ENCODE measurements around the gene NUP210.
"Not testable (repeated sequence)": the region's sequence is repeated elsewhere in the genome, so short reads cannot be mapped to it uniquely, and the experiment has no call there.

The NUP210 gene
- 525 reads per million, percentile 98 among the genes with 10 or more reads in this experiment for total RNA-seq

GRCh38 chr3:13420045-13420830, at the start of gene NUP210:
TSS of gene NUP210 (minus strand) at chr3:13420322. CDS start at chr3:13420226, 96 bp downstream.
- peak; percentile 21 for DNase-seq

GRCh38 chr3:13466781-13467180, 46.7 kb upstream of the NUP210 start:
- no peak for DNase-seq

- no peak for DNase-seq
Measured at GRCh38 chr3:13465236-13465873, 45.2 kb upstream of the NUP210 start.

GRCh38 chr3:13463618-13464400, 43.7 kb upstream of the NUP210 start:
- DNase-seq, result no peak

- DNase-seq, result no peak
Measured at GRCh38 chr3:13462822-13463221, 42.7 kb upstream of the NUP210 start.

- no peak for DNase-seq
Measured at GRCh38 chr3:13462125-13462629, 42.1 kb upstream of the NUP210 start.

- DNase-seq, result peak; percentile 78
Measured at GRCh38 chr3:13461169-13462124, 41.3 kb upstream of the NUP210 start.

- no peak for DNase-seq
Measured at GRCh38 chr3:13460341-13460736, 40.2 kb upstream of the NUP210 start.

- DNase-seq, result no peak
Measured at GRCh38 chr3:13459605-13460340, 39.7 kb upstream of the NUP210 start.

- DNase-seq, result no peak
Measured at GRCh38 chr3:13457593-13457992, 37.5 kb upstream of the NUP210 start.

GRCh38 chr3:13455644-13456043, 35.5 kb upstream of the NUP210 start:
- DNase-seq, result no peak

- DNase-seq, result peak; percentile 39
Measured at GRCh38 chr3:13452490-13453335, 32.6 kb upstream of the NUP210 start.

- peak; percentile 19 for DNase-seq
Measured at GRCh38 chr3:13451301-13451673, 31.2 kb upstream of the NUP210 start.

GRCh38 chr3:13442882-13443281, 22.8 kb upstream of the NUP210 start:
- DNase-seq, result not testable (repeated sequence)

GRCh38 chr3:13440204-13440817, 20.2 kb upstream of the NUP210 start:
- no peak for DNase-seq

GRCh38 chr3:13436213-13436612, 16.1 kb upstream of the NUP210 start:
- not testable (repeated sequence) for DNase-seq

GRCh38 chr3:13433912-13434311, 13.8 kb upstream of the NUP210 start:
- no peak for DNase-seq

- DNase-seq, result no peak
Measured at GRCh38 chr3:13432093-13432492, 12.0 kb upstream of the NUP210 start.

GRCh38 chr3:13430411-13430875, 10.3 kb upstream of the NUP210 start:
- DNase-seq, result not testable (repeated sequence)

Data from effector CD4-positive, alpha-beta T cell (primary cell).